OCI-LY7 (cell line): Measurements from ENCODE around the gene CA5A. TPM values are rescaled to one million over a fixed set of nuclear protein-coding genes. Genes with fewer than 3 reads are reported as not detected.
"Not testable (repeated sequence)": the region's sequence is repeated elsewhere in the genome, so short reads cannot be mapped to it uniquely, and the experiment has no call there.

ENCODE experiments used
- BruUV-seq: library from RNA; stranded (reverse); fragments of 400-500 nt; replicated peaks from 2 replicates; lab custom pipeline; 2021; lab: Mats Ljungman, UMichigan
- CTCF ChIA-PET: fragments of 300-600 bp; sonication (Branson Sonifier 250); formaldehyde crosslinking; loops from one replicate; lab custom pipeline; 2022; ENCODE audit warnings: antibody characterized with exemption; ENCODE audit not compliant: unreplicated experiment; lab: Charles Lee
- POLR2A ChIA-PET: fragments of 300-600 bp; sonication (Branson Sonifier 250); formaldehyde crosslinking; loops from one replicate; lab custom pipeline; 2022; ENCODE audit warnings: antibody characterized with exemption; lab: Charles Lee
- DNase-seq: peaks from one replicate; pipeline ENCODE4 v3.0.0-alpha.2; 2015; ENCODE audit warnings: low spot score
- H2AFZ ChIP-seq: fragments of 200-600 bp; sonication (generic), shearing (Covaris generic); 2 replicates; pipeline ENCODE4 v1.6.1; 2014; ENCODE audit warnings: mild to moderate bottlenecking, antibody characterized with exemption, low read length, moderate library complexity
- H3K27ac ChIP-seq: fragments of 200-600 bp; sonication (generic); 2 replicates; pipeline ENCODE4 v1.5.1; 2014; ENCODE audit warnings: mixed run types, low read depth, mild to moderate bottlenecking, moderate library complexity, low read length, inconsistent platforms; ENCODE audit not compliant: poor library complexity, severe bottlenecking
- H3K36me3 ChIP-seq: fragments of 200-600 bp; sonication (generic); 2 replicates; pipeline ENCODE4 v1.6.1; 2014; ENCODE audit warnings: mild to moderate bottlenecking, antibody characterized with exemption, low read length, moderate library complexity, mixed read lengths; ENCODE audit not compliant: insufficient read depth
- H3K4me1 ChIP-seq: fragments of 200-600 bp; sonication (generic); 2 replicates; pipeline ENCODE4 v1.5.1; 2014; ENCODE audit warnings: mild to moderate bottlenecking, low read length; ENCODE audit not compliant: insufficient read depth, poor library complexity, severe bottlenecking
- H3K4me2 ChIP-seq: fragments of 200-600 bp; sonication (generic); 2 replicates; pipeline ENCODE4 v1.6.1; 2014; ENCODE audit warnings: mild to moderate bottlenecking, low read length
- H3K4me3 ChIP-seq: fragments of 200-600 bp; sonication (generic); 2 replicates; pipeline ENCODE4 v1.5.1; 2014; ENCODE audit warnings: mild to moderate bottlenecking, low read depth, low read length; ENCODE audit not compliant: poor library complexity, severe bottlenecking
- H3K79me2 ChIP-seq: fragments of 200-600 bp; sonication (generic); 2 replicates; pipeline ENCODE4 v1.6.1; 2016; ENCODE audit warnings: low read depth, mild to moderate bottlenecking, low read length, moderate library complexity, mixed read lengths; ENCODE audit not compliant: insufficient read depth
- H3K9me2 ChIP-seq: fragments of 200-600 bp; sonication (generic); 2 replicates; pipeline ENCODE4 v1.6.1; 2016; ENCODE audit warnings: mild to moderate bottlenecking, low read length, mixed read lengths; ENCODE audit not compliant: insufficient read depth
- H3K9me3 ChIP-seq: fragments of 200-600 bp; sonication (generic); 2 replicates; pipeline ENCODE4 v1.6.1; 2014; ENCODE audit warnings: mild to moderate bottlenecking, mixed run types, low read length, mixed read lengths
- H4K20me1 ChIP-seq: fragments of 200-600 bp; sonication (generic); 2 replicates; pipeline ENCODE4 v1.6.1; 2014; ENCODE audit warnings: mild to moderate bottlenecking, antibody characterized with exemption, low read length, moderate library complexity, mixed read lengths; ENCODE audit not compliant: insufficient read depth
- EZH2phosphoT487 ChIP-seq: fragments of 200-600 bp; sonication (generic); IDR thresholded peaks from 2 replicates; pipeline ENCODE4 v1.6.1; 2018; ENCODE audit warnings: low read depth, borderline replicate concordance, mild to moderate bottlenecking, mixed run types, antibody characterized with exemption, low read length, moderate library complexity, mixed read lengths
- intact Hi-C: fragments of 100-400 bp; cut with micrococcal nuclease; formaldehyde crosslinking; loops from one replicate; pipeline ENCODE4 v1.10.0; 2022; ENCODE audit not compliant: unreplicated experiment
- total RNA-seq, 2 experiments: library from RNA; depleted of rRNA in 1 of 2; stranded (reverse); fragments of >200 nt in 1 of 2; shearing (Covaris generic) in 1 of 2; gene quantifications; 2 replicates each; pipeline ENCODE4 v1.2.3, GENCODE V29; 2014 to 2022
- TF ChIP-seq, protein P1 (sequence below): fragments of 200-600 bp; sonication (generic); conservative IDR thresholded peaks from 2 replicates; pipeline ENCODE4 v1.5.1; 2014; ENCODE audit warnings: mild to moderate bottlenecking, antibody characterized with exemption, low read length, moderate library complexity, mixed read lengths

The CA5A gene
- total RNA-seq, 2 experiments from 2014 or later, result not detected

GRCh38 chr16:87939562-87940423 is 3.5 kb upstream of the CA5A start:
- no peaks in the 10 kb centered on the region for H3K9me2 ChIP-seq
- H3K79me2 ChIP-seq, result no peaks in the 10 kb centered on the region
- BruUV-seq, result no TSS peak
- no peaks in the 10 kb centered on the region for H3K4me1 ChIP-seq
- intact Hi-C loops, result no loop called here
- H3K4me3 ChIP-seq, result no peak overlapping the region
- no peak for TF ChIP-seq EZH2phosphoT487
- TF ChIP-seq, protein P1, sequence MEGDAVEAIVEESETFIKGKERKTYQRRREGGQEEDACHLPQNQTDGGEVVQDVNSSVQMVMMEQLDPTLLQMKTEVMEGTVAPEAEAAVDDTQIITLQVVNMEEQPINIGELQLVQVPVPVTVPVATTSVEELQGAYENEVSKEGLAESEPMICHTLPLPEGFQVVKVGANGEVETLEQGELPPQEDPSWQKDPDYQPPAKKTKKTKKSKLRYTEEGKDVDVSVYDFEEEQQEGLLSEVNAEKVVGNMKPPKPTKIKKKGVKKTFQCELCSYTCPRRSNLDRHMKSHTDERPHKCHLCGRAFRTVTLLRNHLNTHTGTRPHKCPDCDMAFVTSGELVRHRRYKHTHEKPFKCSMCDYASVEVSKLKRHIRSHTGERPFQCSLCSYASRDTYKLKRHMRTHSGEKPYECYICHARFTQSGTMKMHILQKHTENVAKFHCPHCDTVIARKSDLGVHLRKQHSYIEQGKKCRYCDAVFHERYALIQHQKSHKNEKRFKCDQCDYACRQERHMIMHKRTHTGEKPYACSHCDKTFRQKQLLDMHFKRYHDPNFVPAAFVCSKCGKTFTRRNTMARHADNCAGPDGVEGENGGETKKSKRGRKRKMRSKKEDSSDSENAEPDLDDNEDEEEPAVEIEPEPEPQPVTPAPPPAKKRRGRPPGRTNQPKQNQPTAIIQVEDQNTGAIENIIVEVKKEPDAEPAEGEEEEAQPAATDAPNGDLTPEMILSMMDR, result no peak
- H3K27ac ChIP-seq, result no peak overlapping the region
- no peak overlapping the region for H2AFZ ChIP-seq
- H4K20me1 ChIP-seq, result no peaks in the 10 kb centered on the region
- POLR2A ChIA-PET, result interaction anchor here (0.6 kb wide), 1 partner anchor 1364 kb away, joined by 3 read pairs; no protein-coding TSS in a partner anchor
- no peaks in the 10 kb centered on the region for H3K9me3 ChIP-seq
- H3K4me2 ChIP-seq, result no peak overlapping the region
- no peaks in the 10 kb centered on the region for H3K36me3 ChIP-seq
- CTCF ChIA-PET, result no interaction called here
- no peak for DNase-seq

GRCh38 chr16:87938412-87938949 is 2.2 kb upstream of the CA5A start:
- no peaks in the 10 kb centered on the region for H4K20me1 ChIP-seq
- no TSS peak for BruUV-seq
- H2AFZ ChIP-seq, result no peak overlapping the region
- H3K79me2 ChIP-seq, result no peaks in the 10 kb centered on the region
- no peaks in the 10 kb centered on the region for H3K9me3 ChIP-seq
- no peaks in the 10 kb centered on the region for H3K36me3 ChIP-seq
- no peaks in the 10 kb centered on the region for H3K4me1 ChIP-seq
- TF ChIP-seq EZH2phosphoT487, result no peak
- TF ChIP-seq, protein P1, result no peak
- DNase-seq, result no peak
- POLR2A ChIA-PET, result interaction anchor here (0.7 to 1.0 kb wide), 2 partner anchors 10 to 62 kb away, joined by 3 read pairs; no protein-coding TSS in a partner anchor
- CTCF ChIA-PET, result no interaction called here
- H3K9me2 ChIP-seq, result no peaks in the 10 kb centered on the region
- H3K4me2 ChIP-seq, result no peak overlapping the region
- H3K27ac ChIP-seq, result no peak overlapping the region
- intact Hi-C loops, result no loop called here
- H3K4me3 ChIP-seq, result no peak overlapping the region

GRCh38 chr16:87937231-87937542 is 858 bp upstream of the CA5A start:
- H3K27ac ChIP-seq, H3K4me2 ChIP-seq, intact Hi-C loops, DNase-seq, H3K79me2 ChIP-seq, POLR2A ChIA-PET, H4K20me1 ChIP-seq, H3K4me3 ChIP-seq, CTCF ChIA-PET, H3K36me3 ChIP-seq, H3K4me1 ChIP-seq, H3K9me3 ChIP-seq, BruUV-seq, H3K9me2 ChIP-seq, H2AFZ ChIP-seq: not testable (repeated sequence)

DNA sequence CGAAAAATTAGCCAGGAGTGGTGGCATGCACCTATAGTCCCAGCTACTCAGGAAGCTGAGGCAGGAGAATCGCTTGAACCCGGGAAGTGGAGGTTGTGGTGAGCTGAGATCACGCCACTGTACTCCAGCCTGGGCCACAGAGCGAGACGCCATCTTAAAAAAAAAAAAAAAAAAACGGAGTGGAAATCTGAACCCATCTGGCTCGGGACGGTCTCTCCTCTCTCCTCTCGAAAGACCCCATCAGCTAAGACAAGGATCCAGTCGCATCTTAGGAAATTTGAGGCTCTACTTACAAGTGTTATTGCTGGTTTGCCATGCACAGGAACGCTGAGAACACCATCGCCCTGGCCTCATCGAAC is 334 bp downstream of the CA5A start:
- H3K4me1 ChIP-seq, result not testable (repeated sequence)

More for the DNA sequence above, 334 bp downstream of the CA5A start:
- CTCF ChIA-PET, H3K9me2 ChIP-seq, H3K4me2 ChIP-seq, H3K9me3 ChIP-seq, H3K79me2 ChIP-seq, H2AFZ ChIP-seq, H3K4me3 ChIP-seq, H4K20me1 ChIP-seq, H3K36me3 ChIP-seq, BruUV-seq, H3K27ac ChIP-seq, DNase-seq, intact Hi-C loops: not testable (repeated sequence)
- POLR2A ChIA-PET, result interaction anchor here (0.7 kb wide), 1 partner anchor 9 kb away, joined by 3 read pairs; no protein-coding TSS in a partner anchor
